GM12864 (cell line): ENCODE data around the gene PLEKHH1.
"Not testable (repeated sequence)": the region's sequence is repeated elsewhere in the genome, so short reads cannot be mapped to it uniquely, and the experiment has no call there.

ENCODE experiments used
- DNase-seq: peaks from one replicate; pipeline ENCODE4 v3.0.0-alpha.2; 2011; ENCODE audit warnings: low read depth
- H3K4me3 ChIP-seq: 2 replicates; pipeline ENCODE4 v1.5.1; 2011; ENCODE audit warnings: mild to moderate bottlenecking, low read depth, low read length, control low read depth
- TF ChIP-seq, protein P1 (sequence below): IDR thresholded peaks from 2 replicates; pipeline ENCODE4 v1.5.1; 2011; ENCODE audit warnings: low read depth, mild to moderate bottlenecking, moderate library complexity, low read length, control low read depth, inconsistent platforms; ENCODE audit errors: missing control alignments

The PLEKHH1 gene

DNA sequence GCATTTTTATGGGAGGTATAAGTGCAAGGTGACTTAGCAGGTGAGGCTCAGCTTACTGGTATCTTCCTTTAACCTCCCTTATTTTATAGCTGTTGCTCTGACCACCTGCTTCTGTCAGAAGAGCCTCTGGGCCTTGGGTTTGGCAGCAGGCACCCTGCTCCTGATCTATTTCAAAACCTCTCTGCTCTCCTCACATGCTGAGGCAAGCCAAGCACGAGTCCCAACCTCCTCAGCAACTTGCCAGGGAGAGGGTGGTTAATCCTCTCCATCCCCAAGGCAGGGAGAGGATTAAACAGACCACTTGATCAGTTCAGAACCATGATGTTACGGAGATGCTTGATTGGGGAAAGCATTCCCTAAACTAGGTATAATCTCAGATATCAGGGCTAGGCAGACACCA lies 5.4 kb downstream of the PLEKHH1 start:
- TF ChIP-seq, protein P1, sequence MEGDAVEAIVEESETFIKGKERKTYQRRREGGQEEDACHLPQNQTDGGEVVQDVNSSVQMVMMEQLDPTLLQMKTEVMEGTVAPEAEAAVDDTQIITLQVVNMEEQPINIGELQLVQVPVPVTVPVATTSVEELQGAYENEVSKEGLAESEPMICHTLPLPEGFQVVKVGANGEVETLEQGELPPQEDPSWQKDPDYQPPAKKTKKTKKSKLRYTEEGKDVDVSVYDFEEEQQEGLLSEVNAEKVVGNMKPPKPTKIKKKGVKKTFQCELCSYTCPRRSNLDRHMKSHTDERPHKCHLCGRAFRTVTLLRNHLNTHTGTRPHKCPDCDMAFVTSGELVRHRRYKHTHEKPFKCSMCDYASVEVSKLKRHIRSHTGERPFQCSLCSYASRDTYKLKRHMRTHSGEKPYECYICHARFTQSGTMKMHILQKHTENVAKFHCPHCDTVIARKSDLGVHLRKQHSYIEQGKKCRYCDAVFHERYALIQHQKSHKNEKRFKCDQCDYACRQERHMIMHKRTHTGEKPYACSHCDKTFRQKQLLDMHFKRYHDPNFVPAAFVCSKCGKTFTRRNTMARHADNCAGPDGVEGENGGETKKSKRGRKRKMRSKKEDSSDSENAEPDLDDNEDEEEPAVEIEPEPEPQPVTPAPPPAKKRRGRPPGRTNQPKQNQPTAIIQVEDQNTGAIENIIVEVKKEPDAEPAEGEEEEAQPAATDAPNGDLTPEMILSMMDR = no peak
- DNase-seq = no peak
- no peak overlapping the region for H3K4me3 ChIP-seq

DNA sequence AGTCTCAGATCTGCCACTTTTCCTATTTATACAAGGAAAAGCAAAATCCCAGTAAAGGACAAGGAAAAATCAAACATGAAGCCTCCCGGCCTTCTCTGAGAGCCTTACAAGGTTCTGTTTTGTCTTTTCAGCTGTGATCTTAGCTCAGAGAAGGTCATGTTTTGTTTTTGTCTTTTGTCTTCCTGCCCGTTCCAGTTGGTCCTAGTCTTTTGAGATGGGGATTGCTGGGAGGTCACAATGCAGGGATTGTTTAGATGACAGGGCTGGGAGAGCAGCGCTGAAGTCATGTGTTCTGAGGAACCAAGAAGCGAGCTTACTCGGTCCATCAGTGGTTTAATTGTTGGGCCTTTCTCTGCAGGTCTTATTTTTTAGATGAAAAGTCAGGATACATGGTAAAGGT lies 6.0 kb downstream of the PLEKHH1 start:
- TF ChIP-seq, protein P1 = no peak
- no peak overlapping the region for H3K4me3 ChIP-seq
- no peak for DNase-seq

DNA sequence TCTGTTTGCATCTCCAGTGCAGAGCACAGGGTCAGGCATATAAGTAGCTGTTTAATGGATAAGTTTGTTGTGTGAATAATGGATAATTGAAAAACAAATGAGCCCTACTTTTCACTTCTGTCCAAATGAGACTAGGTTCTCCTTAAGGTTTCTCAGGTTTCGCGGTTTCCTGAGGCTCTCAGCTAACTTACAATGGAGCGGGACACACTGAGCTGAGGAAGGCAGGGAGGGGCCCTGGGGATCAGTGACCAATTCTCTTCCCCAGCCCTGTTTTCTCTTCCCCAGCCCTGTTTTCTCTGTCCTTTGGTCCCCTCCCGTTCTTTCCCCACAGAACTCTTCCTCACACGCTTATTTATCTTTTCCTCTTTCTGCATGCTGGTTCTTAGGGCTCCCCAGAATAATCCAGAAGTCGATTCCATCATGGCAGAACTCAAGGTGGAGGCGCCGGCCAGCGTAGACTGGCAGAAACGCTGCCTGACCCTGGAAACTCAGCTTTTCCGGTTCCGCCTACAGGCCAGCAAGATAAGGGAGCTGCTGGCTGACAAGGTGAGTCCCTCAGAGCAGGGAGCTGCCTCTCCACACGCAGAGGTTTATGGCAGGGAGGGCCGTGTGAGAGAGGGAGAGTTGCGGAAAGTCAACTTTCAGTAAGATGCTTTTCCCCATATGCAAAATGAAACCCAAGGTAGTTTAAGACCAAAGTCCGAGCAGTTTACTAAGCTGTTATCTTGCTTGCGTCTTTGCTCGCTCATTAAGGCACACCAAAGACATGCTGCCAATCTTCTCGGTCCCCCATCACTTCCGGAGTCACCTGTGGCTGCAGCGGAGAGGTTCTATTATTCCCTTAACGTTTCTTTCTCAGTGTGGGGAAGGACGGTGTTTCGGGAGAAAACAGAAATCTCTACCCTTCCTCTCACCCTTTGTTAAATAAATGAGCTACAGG lies 8.6 kb downstream of the PLEKHH1 start:
- TF ChIP-seq, protein P1 = no peak
- H3K4me3 ChIP-seq = no peak overlapping the region

DNA sequence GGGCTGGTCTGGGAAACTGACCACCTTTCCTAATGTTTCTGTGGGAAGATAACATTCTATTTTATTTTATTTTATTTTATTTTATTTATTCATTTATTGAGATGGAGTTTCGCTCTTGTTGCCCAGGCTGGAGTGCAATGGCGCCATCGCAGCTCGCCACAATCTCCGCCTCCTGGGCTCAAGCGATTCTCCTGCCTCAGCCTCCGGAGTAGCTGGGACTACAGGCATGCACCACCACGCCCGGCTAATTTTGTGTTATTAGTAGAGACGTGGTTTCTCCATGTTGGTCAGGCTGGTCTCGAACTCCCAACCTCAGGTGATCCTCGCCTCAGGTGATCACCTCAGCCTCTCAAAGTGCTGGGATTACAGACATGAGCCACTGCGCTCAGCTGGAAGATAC lies 9.5 kb downstream of the PLEKHH1 start:
- not testable (repeated sequence) for H3K4me3 ChIP-seq, DNase-seq

More for the DNA sequence above, 8.6 kb downstream of the PLEKHH1 start:
- no peak for DNase-seq

DNA sequence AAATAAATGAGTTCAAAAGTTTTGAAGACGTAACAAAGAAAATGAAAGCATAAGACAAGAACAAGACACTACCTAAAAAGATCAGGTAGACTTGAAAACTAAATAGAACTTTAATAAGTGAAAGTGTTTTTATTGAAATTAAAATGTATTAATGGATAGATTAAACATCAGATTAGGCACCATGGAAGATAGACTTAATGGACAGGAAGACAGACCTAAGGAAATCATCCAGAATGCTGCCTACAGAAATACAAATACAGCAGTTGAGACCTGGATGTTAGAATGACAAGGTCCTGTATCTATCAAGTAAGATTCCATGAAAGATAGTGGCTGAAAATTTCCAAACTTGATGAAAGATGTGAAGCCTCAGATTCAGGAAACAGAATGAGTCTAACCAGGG lies 11.5 kb downstream of the PLEKHH1 start:
- TF ChIP-seq, protein P1 = no peak
- no peak overlapping the region for H3K4me3 ChIP-seq
- no peak for DNase-seq

DNA sequence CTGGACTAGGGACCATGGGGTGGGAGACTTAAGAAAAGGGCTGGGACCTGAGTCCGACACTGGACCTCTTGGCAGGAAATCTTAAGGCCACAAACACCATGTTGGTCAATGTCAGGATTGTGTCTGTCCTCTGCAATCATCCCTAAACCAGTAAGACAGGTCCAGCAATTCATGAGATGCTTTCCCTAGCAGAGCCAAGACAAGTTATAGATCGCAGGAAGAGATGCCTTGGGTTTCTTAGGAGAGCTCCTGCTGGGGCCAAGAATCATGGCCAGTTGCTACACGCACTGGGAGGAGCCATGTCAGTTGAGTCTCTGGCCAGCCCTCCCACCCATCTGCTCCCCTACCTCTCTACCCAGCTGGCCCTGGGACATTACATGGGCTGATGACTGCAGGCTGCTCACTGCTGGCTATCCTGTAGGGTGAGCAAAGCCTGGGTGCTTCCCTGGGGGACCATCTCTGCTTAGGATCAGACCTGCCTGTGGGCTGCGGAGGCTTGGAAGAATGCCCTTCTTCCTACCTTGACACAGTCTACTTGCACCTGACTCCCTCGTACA lies 14.2 kb downstream of the PLEKHH1 start:
- no peak for DNase-seq
- TF ChIP-seq, protein P1 = no peak

DNA sequence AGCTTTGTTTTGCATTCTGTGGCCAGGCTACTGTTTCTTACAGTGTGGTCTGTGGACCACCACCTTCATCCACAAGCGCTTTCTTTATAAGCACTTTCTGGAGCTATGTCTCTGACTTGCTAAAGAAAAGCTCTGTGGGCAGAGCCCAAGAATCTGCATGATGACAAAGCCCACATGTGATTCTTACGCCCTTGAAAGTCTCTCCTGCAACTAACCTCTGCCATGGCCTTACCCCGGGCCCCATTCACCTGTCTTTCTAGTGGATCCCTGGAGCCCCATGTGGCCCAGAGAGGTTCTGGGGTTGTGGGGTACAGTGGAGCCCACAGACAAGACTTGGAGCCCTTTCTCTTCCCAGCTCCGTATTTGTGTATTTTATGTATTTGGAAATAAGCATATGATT lies 16.6 kb downstream of the PLEKHH1 start:
- TF ChIP-seq, protein P1 = no peak

More for the DNA sequence above, 14.2 kb downstream of the PLEKHH1 start:
- H3K4me3 ChIP-seq = no peak overlapping the region

More for the DNA sequence above, 16.6 kb downstream of the PLEKHH1 start:
- no peak for DNase-seq
- H3K4me3 ChIP-seq = no peak overlapping the region
